HepG2 (cell line): ENCODE results near the gene CGB3. TPM values are rescaled to one million over a fixed set of nuclear protein-coding genes. Genes with fewer than 3 reads are reported as not detected.

ENCODE experiments used
- ATAC-seq: fragments of 200-7000 bp; cut with Tn5 transposase; 3 replicates; pipeline ENCODE4 v1.9.1; 2020; ENCODE audit warnings: mild to moderate bottlenecking, moderate library complexity
- BruUV-seq: library from RNA; stranded (reverse); fragments of 400-500 nt; replicated peaks from 2 replicates; lab custom pipeline; 2021; lab: Mats Ljungman, UMichigan
- CTCF ChIA-PET: fragments of 300-600 bp; formaldehyde crosslinking; extraction: SDS; loops from one replicate; lab custom pipeline; 2021; ENCODE audit warnings: low total read pairs, inconsistent platforms, low intra/inter-chr PET ratio; lab: Yijun Ruan, JAX
- POLR2A ChIA-PET: fragments of 350-600 bp; sonication (Branson Sonifier 250); formaldehyde crosslinking; loops from one replicate; lab custom pipeline; 2020; ENCODE audit warnings: antibody characterized with exemption, inconsistent platforms; lab: Yijun Ruan, JAX
- DNase-seq: peaks from one replicate; pipeline ENCODE4 v3.0.0-alpha.2; 2015; ENCODE audit warnings: low spot score
- FAIRE-seq: peaks from 3 replicates; lab custom pipeline; 2011; peaks lifted over from hg19 to GRCh38; lab: Jason Lieb, UNC
- H2AFZ ChIP-seq: one replicate; pipeline ENCODE4 v1.6.1; 2011; ENCODE audit warnings: low read length, inconsistent platforms
- H3K27ac ChIP-seq: fragments of 300-600 bp; 3 replicates; pipeline ENCODE4 v1.8.0; 2011; ENCODE audit warnings: mixed run types, mild to moderate bottlenecking, mixed read lengths, low read length, inconsistent platforms; ENCODE audit not compliant: insufficient read depth; ENCODE audit errors: extremely low read length
- H3K27me3 ChIP-seq, 2 experiments: fragments of 200-600 bp in 1 of 2; 2 replicates in 1 of 2; 3 replicates in 1 of 2; pipeline versions ENCODE4 v1.6.0 to v1.8.0; 2011; ENCODE audit warnings: low read length in 2 of 2, mild to moderate bottlenecking in 2 of 2, moderate library complexity in 2 of 2, inconsistent platforms in 1 of 2; ENCODE audit not compliant: insufficient read depth in 2 of 2, control insufficient read depth in 1 of 2
- H3K36me3 ChIP-seq, 2 experiments: fragments of 200-600 bp in 1 of 2; replicated peaks in 1 of 2; 2 replicates in 1 of 2; 3 replicates in 1 of 2; pipeline versions ENCODE4 v1.5.1 to v1.8.0; 2011; ENCODE audit warnings: low read length in 2 of 2, inconsistent platforms in 1 of 2; ENCODE audit not compliant: insufficient read depth in 2 of 2, control insufficient read depth in 1 of 2
- H3K4me1 ChIP-seq: 2 replicates; pipeline ENCODE4 v1.5.1; 2012; ENCODE audit warnings: low read length, inconsistent platforms; ENCODE audit not compliant: insufficient read depth
- H3K4me2 ChIP-seq: 2 replicates; pipeline ENCODE4 v1.6.0; 2011; ENCODE audit warnings: low read depth, low read length, inconsistent platforms
- H3K4me3 ChIP-seq, 3 experiments: fragments of 200-600 bp in 1 of 3; sonication (generic), shearing (Covaris generic) in 1 of 3; replicated peaks in 1 of 3; 2 replicates each; pipeline ENCODE4 v1.5.1; 2011 to 2016; ENCODE audit warnings: low read length in 3 of 3, inconsistent platforms in 2 of 3, low read depth in 2 of 3, mild to moderate bottlenecking in 2 of 3, control low read depth in 1 of 3, mixed read lengths in 1 of 3; ENCODE audit not compliant: insufficient read depth in 1 of 3
- H3K79me2 ChIP-seq: one replicate; pipeline ENCODE4 v1.6.1; 2011; ENCODE audit warnings: low read length, inconsistent platforms; ENCODE audit not compliant: insufficient read depth
- H3K9ac ChIP-seq: 2 replicates; pipeline ENCODE4 v1.6.0; 2011; ENCODE audit warnings: mild to moderate bottlenecking, low read depth, low read length, inconsistent platforms; ENCODE audit not compliant: insufficient read depth
- H3K9me3 ChIP-seq: 2 replicates; pipeline ENCODE4 v1.5.1; 2012; ENCODE audit warnings: mild to moderate bottlenecking, low read length
- H4K20me1 ChIP-seq: 2 replicates; pipeline ENCODE4 v1.6.0; 2011; ENCODE audit warnings: inconsistent platforms, mild to moderate bottlenecking, low read length, moderate library complexity; ENCODE audit not compliant: insufficient read depth
- AGO2 ChIP-seq: fragments of 200-400 bp; formaldehyde crosslinking; optimal IDR thresholded peaks from 2 replicates; pipeline ENCODE3; 2017; ENCODE audit warnings: mild to moderate bottlenecking, low read depth, low read length, moderate library complexity
- POLR2G ChIP-seq: fragments of 200-400 bp; formaldehyde crosslinking; IDR thresholded peaks from 2 replicates; pipeline ENCODE4 v1.6.1; 2018; ENCODE audit warnings: mild to moderate bottlenecking, low read depth, low read length, moderate library complexity
- TRAFD1 ChIP-seq: sonication (generic); formaldehyde crosslinking; IDR thresholded peaks from 2 replicates; pipeline ENCODE4 v1.5.1; 2020; ENCODE audit warnings: missing genetic modification reagents, mild to moderate bottlenecking, borderline replicate concordance
- ZC3H4 ChIP-seq: sonication (generic); formaldehyde crosslinking; IDR thresholded peaks from 2 replicates; pipeline ENCODE4 v1.4.0; 2020; ENCODE audit warnings: missing genetic modification reagents, borderline replicate concordance
- ZZZ3 ChIP-seq: sonication (generic); formaldehyde crosslinking; IDR thresholded peaks from 2 replicates; pipeline ENCODE4 v1.4.0; 2020; ENCODE audit warnings: missing genetic modification reagents, mild to moderate bottlenecking, borderline replicate concordance
- WGBS: methylation state at CpG from one replicate; pipeline ENCODE4 v1.1.6; 2017; ENCODE audit warnings: low lambda C conversion rate; 5-methylcytosine and 5-hydroxymethylcytosine counted together
- in situ Hi-C: cut with HindIII; loops from 2 replicates; pipeline ENCODE4 v1.10.0; 2017; ENCODE audit warnings: low pct_unique_long_range_greater_than_20kb; ENCODE audit not compliant: extremely low pct_ligation_motif_present
- intact Hi-C: fragments of 100-400 bp; cut with micrococcal nuclease; formaldehyde crosslinking; loops from one replicate; pipeline ENCODE4 v1.10.0; 2022; ENCODE audit not compliant: unreplicated experiment
- polyA plus RNA-seq, 8 experiments: library from polyadenylated mRNA; depleted of rRNA in 3 of 8; stranded (reverse) in 7 of 8; unstranded in 1 of 8; fragments of >200 nt; fragmentation: Illumina TruSeq in 4 of 8; extraction: Trizol in 4 of 8; gene quantifications; 2 replicates each; pipeline versions ENCODE4 v1.2.1 to v1.2.3, GENCODE V29; 2011 to 2016; ENCODE audit warnings: low read depth in 4 of 8, missing spikeins in 1 of 8, mixed read lengths in 1 of 8; ENCODE audit not compliant: insufficient read depth in 1 of 8
- total RNA-seq, 5 experiments: library from RNA; depleted of rRNA; stranded (reverse); fragments of >200 nt; fragmentation: Illumina TruSeq; extraction: Trizol; gene quantifications; 2 replicates each; pipeline ENCODE4 v1.2.3, GENCODE V29; 2016; ENCODE audit warnings: low read depth in 1 of 5
- TF ChIP-seq, protein P1 (sequence below): sonication (generic); formaldehyde crosslinking; IDR thresholded peaks from 2 replicates; pipeline ENCODE4 v1.4.0; 2020; ENCODE audit warnings: missing genetic modification reagents

CGB3 gene
- total and polyA plus RNA-seq, 2 of the 13 experiments (the other 11 are each of a cell fraction or from before 2014, with no cell fraction given) = not detected

DNA sequence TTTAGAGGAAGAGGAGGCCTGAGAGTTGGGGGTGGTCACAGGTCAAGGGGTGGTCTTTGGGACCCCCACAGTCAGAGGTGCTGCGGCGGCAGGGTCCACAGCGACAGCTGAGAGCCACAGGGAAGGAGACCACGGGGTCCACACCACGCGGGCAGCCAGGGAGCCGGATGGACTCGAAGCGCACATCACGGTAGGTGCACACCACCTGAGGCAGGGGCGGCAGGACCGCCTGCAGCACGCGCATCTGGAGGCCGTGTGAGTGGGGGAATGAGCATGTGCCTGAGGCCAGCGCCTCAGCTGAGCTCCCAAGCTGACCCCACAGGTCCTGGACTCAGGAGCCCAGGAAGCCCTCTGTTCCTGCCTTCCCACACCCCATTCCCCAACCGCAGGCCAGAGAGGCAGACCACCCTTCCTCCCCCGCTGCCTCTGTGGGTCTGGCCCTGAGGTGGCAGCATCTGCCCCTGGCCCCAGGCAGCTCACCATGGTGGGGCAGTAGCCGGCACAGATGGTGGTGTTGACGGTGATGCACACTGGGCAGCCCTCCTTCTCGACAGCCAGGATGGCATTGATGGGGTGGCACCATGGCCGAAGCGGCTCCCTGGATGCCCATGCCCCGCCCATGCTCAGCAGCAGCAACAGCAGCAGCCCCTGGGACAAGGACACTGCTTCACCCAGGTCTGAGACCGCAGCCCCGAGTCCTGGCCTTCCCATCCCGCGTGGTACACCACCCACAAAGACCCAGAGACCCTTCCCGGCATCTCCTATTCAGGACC lies 7.9 kb downstream of the CGB3 start:
- in situ Hi-C loops = no loop called here

GRCh38 chr19:49014870-49015255 lies 9.3 kb downstream of the CGB3 start:
- no peak overlapping the region for H3K27ac ChIP-seq
- no peak overlapping the region for H3K9ac ChIP-seq
- BruUV-seq = no TSS peak
- peaks cover 16% of the 10 kb centered on the region for H3K4me1 ChIP-seq
- H4K20me1 ChIP-seq = no peaks in the 10 kb centered on the region
- DNase-seq (no peak), FAIRE-seq (no peak), ATAC-seq (no peak)
- in situ Hi-C loops (no loop called here), intact Hi-C loops (no loop called here)
- peaks cover 8 to 46% of the 10 kb centered on the region in 2 experiments; a peak in 4 of 5 replicates for H3K36me3 ChIP-seq
- ChIA-PET CTCF (no interaction called here), POLR2A (no interaction called here)
- H2AFZ ChIP-seq = no peak overlapping the region
- H3K27me3 ChIP-seq = peaks cover 0 to 3% of the 10 kb centered on the region in 2 experiments; a peak in 1 of 5 replicates
- TF ChIP-seq TRAFD1 (CRISPR knock-in tag) (no peak), POLR2G (0 out of 2 replicates have a peak, but pooled peaks have one; percentile 11), ZZZ3 (CRISPR knock-in tag) (no peak)
- H3K4me2 ChIP-seq = no peak overlapping the region
- no peaks in the 10 kb centered on the region for H3K79me2 ChIP-seq
- H3K9me3 ChIP-seq = no peaks in the 10 kb centered on the region
- 95% methylated on average over 18 of the region's 18 CpGs for WGBS
- no peak overlapping the region for H3K4me3 ChIP-seq

More for the DNA sequence above, 7.9 kb downstream of the CGB3 start:
- Histone ChIP-seq H3K9me3 (no peaks in the 10 kb centered on the region), H3K4me1 (peaks cover 22% of the 10 kb centered on the region), H3K79me2 (no peaks in the 10 kb centered on the region), H3K27ac (no peak overlapping the region), H3K4me3 (no peak overlapping the region), H2AFZ (no peak overlapping the region), H3K4me2 (no peak overlapping the region), H3K36me3 (peaks cover 4 to 32% of the 10 kb centered on the region in 2 experiments; a peak in 4 of 5 replicates), H4K20me1 (no peaks in the 10 kb centered on the region), H3K27me3 (peaks cover 0 to 15% of the 10 kb centered on the region in 2 experiments; a peak in 3 of 5 replicates), H3K9ac (no peak overlapping the region)
- no peak for DNase-seq
- 93% methylated on average over 6 of the region's 29 CpGs for WGBS
- CTCF ChIA-PET = no interaction called here
- FAIRE-seq = no peak
- intact Hi-C loops = no loop called here
- POLR2A ChIA-PET = no interaction called here
- BruUV-seq = TSS peak; percentile 31
- ATAC-seq = no peak
- TF ChIP-seq AGO2 = peak; percentile 55
- TF ChIP-seq, protein P1, sequence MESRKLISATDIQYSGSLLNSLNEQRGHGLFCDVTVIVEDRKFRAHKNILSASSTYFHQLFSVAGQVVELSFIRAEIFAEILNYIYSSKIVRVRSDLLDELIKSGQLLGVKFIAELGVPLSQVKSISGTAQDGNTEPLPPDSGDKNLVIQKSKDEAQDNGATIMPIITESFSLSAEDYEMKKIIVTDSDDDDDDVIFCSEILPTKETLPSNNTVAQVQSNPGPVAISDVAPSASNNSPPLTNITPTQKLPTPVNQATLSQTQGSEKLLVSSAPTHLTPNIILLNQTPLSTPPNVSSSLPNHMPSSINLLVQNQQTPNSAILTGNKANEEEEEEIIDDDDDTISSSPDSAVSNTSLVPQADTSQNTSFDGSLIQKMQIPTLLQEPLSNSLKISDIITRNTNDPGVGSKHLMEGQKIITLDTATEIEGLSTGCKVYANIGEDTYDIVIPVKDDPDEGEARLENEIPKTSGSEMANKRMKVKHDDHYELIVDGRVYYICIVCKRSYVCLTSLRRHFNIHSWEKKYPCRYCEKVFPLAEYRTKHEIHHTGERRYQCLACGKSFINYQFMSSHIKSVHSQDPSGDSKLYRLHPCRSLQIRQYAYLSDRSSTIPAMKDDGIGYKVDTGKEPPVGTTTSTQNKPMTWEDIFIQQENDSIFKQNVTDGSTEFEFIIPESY (CRISPR knock-in tag) = 0 out of 2 replicates have a peak, but pooled peaks have one; percentile 29
- TF ChIP-seq ZC3H4 (CRISPR knock-in tag) = no peak
